Activated naive CD8-positive, alpha-beta T cell treated with anti-CD3 and anti-CD28 coated beads, Interleukin-2, amount 10 ng/mL, durations not matched to agents 7 days and 5 days (primary cell): ENCODE data around the gene UBE2G2. TPM values are rescaled to one million over a fixed set of nuclear protein-coding genes. Genes with fewer than 3 reads are reported as not detected.
A peak's percentile ranks its signal among the peaks of the same experiment; 100 is the strongest.

Experiments
- ATAC-seq: fragments of 150-1000 bp; cut with Tn5 transposase; one replicate; pipeline ENCODE4 v1.10.0; 2021; ENCODE audit warnings: low read depth, moderate library complexity
- POLR2A ChIA-PET: fragments of 350-600 bp; sonication (Branson Sonifier 250); formaldehyde crosslinking; loops from one replicate; lab custom pipeline; 2021; ENCODE audit warnings: antibody characterized with exemption; lab: Charles Lee
- DNase-seq: peaks from one replicate; pipeline ENCODE4 v3.0.0; 2021
- H3K27ac Mint-ChIP-seq: one replicate; pipeline ENCODE4 v1.8.0; 2022; ENCODE audit warnings: mild to moderate bottlenecking, mixed read lengths
- H3K27me3 Mint-ChIP-seq: one replicate; pipeline ENCODE4 v1.8.0; 2022; ENCODE audit warnings: mild to moderate bottlenecking, moderate library complexity, mixed read lengths
- H3K36me3 Mint-ChIP-seq: one replicate; pipeline ENCODE4 v1.8.0; 2021; ENCODE audit warnings: mild to moderate bottlenecking, mixed read lengths
- H3K4me1 Mint-ChIP-seq: one replicate; pipeline ENCODE4 v1.8.0; 2021; ENCODE audit warnings: mixed read lengths
- H3K4me3 Mint-ChIP-seq: one replicate; pipeline ENCODE4 v1.8.0; 2022; ENCODE audit warnings: mild to moderate bottlenecking, moderate library complexity, mixed read lengths
- H3K9me3 Mint-ChIP-seq: one replicate; pipeline ENCODE4 v1.8.0; 2021; ENCODE audit warnings: mixed read lengths
- total RNA-seq, 2 experiments: library from RNA; stranded (reverse); gene quantifications; one replicate each; pipeline ENCODE4 v1.2.3, GENCODE V29; 2021

Gene UBE2G2
- total RNA-seq, 2 experiments from 2014 or later: 111 TPM

DNA sequence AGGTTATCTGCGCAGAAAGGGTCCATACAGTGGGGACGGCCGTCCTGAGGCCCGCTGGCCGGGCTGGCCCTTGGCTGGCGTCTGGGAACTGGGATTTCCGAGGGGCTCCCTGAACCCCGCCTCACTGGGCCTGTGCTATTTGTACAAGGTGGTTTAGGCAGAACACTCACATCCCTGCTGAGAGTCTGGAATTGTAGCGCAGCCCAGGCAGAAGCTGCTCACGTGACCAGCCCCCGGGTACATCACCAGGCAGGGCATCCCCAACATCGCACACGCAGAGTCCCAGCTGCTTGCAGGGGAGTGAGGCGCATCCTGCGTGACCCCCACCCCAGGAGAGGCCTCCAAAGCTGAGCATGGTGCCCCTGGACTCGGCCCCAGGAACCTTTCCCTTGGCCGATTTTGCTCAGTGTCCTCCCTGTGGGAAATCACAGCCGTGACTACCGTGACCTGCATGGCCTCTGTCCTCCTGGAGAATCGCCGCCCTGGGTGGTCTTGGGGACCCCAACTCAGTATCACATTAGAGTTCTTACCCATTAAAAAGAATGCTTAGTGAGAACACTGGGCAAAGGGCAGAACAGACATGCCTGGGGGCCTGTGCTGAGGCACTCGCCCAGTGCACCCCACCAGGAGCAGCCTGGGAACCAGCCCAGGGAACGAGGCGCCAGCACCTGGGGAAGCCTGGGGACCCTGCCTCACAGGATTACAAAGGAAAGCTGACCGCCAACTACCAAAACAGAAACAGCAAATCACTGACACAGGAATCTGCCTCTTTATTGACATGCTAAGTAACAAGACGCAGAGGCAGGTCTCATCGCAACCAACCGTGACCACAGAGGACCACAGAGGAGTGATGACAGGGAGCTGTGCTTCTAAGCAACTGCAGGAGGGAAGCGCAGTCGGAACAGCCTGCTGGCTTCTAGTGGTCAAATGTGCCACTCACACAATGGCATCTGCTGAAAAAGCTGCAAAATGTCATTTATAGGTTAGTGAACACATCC is 33.5 kb downstream of the UBE2G2 start:
- Mint-ChIP-seq H3K9me3 (no peaks in the 10 kb centered on the region), H3K27ac (no peak overlapping the region), H3K4me3 (no peak overlapping the region), H3K36me3 (peaks cover 7% of the 10 kb centered on the region), H3K4me1 (peaks cover 21% of the 10 kb centered on the region), H3K27me3 (no peaks in the 10 kb centered on the region)
- ATAC-seq (no peak), DNase-seq (no peak)
- POLR2A ChIA-PET: no interaction called here

DNA sequence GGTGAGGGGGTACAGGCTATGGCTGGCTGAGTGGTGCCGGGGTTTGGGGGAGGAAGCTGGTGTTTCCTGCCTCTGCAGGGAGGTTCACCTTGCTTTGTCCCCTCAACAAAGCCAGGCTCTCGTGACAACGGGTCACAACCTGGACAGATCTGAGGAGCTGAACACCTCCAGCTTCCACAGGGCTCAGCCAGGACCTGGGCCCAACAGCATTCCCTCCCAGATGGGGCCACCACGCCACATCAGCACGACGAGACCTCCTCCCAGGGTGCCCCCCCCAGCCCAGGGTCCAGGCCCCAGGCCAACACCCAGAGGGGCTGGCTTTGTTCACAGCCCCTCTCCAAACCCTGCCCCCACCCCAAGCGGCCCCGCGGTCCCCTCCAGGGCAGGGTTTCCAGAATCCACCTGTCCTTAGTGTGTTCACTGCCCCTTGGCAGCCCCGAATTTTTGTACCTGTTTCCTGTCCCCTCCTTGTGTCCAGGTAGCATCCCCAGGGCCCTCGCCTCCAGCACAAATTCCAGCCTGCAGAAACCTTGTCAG is 34.7 kb downstream of the UBE2G2 start:
- POLR2A ChIA-PET: interaction anchor here (0.6 kb wide), 1 partner anchor 422 kb away, joined by 3 read pairs; no protein-coding TSS in a partner anchor
- Mint-ChIP-seq H3K9me3 (no peaks in the 10 kb centered on the region), H3K36me3 (peaks cover 2% of the 10 kb centered on the region), H3K4me1 (peaks cover 17% of the 10 kb centered on the region), H3K27ac (peak overlapping the region; percentile 74), H3K27me3 (no peaks in the 10 kb centered on the region), H3K4me3 (no peak overlapping the region)
- ATAC-seq (no peak), DNase-seq (no peak)

DNA sequence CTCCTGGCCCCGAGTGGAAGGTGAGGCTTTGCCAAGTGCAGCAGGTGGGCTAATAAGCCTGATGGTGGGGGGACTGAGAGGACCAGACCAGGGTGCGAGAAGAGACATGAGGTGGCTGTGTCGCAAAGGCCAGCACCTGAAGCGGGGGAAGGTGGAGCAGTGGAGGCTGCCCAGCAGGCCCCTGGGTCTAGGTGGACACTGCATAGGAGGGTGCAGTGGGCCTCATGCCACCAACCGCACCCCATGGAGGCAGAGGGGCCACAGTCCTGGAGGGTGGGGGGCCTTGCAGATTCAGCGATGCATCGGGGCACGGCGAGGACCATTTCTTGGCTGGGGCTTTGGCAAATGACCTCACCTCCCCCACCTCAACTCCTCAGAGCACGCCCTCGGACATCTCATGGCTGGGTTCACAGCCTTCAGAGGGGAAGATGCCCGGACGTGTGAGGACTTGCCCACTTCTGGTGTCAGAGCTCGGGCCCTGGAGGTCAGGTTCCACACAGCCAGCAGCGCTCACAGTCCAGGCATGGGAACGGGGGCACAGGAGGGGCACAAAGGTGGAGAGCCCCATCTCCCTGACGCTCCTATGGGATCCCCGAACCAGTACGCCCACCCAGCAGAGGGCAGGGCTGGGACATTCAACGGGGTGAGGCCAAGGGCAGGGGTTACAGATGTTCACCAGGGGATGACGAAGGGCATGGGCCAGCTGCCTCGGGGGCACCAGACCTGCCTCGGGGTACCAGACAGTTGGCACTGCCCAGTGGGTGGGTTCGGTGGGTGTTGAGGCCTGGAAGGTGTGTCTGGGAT is 35.4 kb downstream of the UBE2G2 start:
- Mint-ChIP-seq H3K36me3 (peaks cover 2% of the 10 kb centered on the region), H3K27ac (peak overlapping the region; percentile 91), H3K9me3 (no peaks in the 10 kb centered on the region), H3K4me1 (peaks cover 19% of the 10 kb centered on the region), H3K27me3 (no peaks in the 10 kb centered on the region), H3K4me3 (peak overlapping the region; percentile 71)
- POLR2A ChIA-PET: interaction anchor here (1.2 kb wide), 1 partner anchor 35 kb away, joined by 3 read pairs; no protein-coding TSS in a partner anchor
- no peak for ATAC-seq
- no peak for DNase-seq

DNA sequence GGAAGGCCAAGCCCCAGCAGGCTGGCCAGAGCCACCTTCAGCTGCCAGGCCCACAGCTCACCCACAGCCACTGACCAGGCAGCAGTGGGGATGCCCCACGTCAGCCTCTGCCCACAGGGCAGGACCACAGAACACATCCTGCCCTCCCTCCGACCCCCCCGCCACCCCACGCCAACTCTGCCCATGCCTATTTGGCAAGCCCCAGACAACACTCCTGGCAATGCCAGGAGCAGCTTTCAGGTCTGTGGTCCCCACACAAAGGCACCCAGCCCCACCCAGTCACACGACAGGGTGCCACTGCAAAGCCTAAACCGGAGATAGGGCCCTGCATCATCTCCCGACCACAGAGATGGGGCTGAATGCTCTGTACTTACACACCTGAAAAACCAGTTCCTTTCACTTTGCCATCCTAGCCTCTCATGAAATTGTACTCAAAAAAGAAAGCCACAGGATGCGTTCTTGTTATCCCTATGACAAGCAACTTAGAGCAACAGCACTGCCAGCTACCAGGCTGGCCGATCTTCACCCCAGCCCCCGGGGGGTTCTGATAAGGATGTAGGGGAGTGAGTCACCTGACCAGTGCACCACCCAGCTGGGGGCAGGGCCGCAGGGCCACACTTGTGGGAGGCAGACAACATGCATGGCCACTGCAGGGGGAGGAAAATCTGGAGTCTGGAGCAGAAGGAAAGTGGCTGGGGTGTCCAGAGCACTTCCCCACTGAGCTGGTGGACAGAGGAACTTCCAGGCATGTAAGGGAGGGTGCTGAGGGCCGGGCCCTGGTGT is 36.2 kb downstream of the UBE2G2 start:
- POLR2A ChIA-PET: interaction anchor here (1.1 to 1.2 kb wide), 2 partner anchors 36 to 108 kb away, joined by 3 read pairs; partner anchors contain the start of gene KRTAP12-3
- peak overlapping the region; percentile 71 for H3K4me3 Mint-ChIP-seq
- ATAC-seq (peak; percentile 88), DNase-seq (peak; percentile 53)
- H3K27me3 Mint-ChIP-seq: no peaks in the 10 kb centered on the region
- H3K27ac Mint-ChIP-seq: peak overlapping the region; percentile 91
- no peaks in the 10 kb centered on the region for H3K9me3 Mint-ChIP-seq
- peaks cover 2% of the 10 kb centered on the region for H3K36me3 Mint-ChIP-seq
- H3K4me1 Mint-ChIP-seq: peaks cover 19% of the 10 kb centered on the region

DNA sequence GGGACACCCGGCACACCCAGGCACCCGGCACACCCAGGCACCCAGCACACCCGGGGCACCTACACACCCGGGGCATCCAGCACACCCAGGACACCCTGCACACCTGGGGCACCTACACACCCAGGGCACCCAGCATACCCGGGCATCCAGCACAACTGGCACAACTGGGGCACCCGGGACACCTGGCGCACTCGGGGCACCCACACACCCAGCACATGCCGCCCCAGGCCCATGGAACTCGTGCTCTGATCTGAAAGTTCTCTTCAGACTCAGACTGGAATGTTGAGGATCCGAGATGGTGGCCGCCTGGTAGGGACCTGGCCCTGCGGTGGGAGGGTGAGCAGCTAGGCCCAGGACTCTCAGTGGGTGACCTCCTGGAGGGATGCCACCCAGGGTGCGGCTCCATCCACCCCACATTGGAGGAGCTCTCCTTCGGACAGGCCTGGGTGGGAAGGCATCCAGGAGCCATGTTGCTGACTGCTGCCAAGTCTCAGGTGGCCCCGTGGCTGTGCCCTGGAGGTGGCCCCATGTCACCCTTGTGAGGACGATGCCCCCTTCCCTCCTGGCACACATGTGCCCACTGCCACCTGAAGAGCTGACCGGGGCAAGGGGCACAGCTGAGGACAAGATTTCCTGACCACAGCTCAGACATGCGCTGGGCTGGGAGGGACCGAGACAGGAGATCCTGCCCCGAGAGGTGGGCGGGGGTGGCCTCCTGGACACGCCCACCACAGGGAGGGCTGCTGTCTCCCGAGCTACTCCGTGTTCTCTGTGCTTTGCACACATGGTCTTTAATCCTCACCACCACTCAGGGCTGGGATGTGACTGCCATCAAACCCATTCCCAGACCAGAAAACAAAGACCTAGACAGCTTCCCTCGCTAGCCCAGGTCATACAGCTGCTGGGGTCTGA is 37.0 kb downstream of the UBE2G2 start:
- peaks cover 19% of the 10 kb centered on the region for H3K4me1 Mint-ChIP-seq
- DNase-seq (no peak), ATAC-seq (no peak)
- peak overlapping the region; percentile 71 for H3K4me3 Mint-ChIP-seq
- H3K27ac Mint-ChIP-seq: peak overlapping the region; percentile 91
- H3K9me3 Mint-ChIP-seq: no peaks in the 10 kb centered on the region
- POLR2A ChIA-PET: interaction anchor here (1.1 kb wide), 1 partner anchor 107 kb away, joined by 3 read pairs; the partner anchor contains the start of gene KRTAP12-3
- H3K27me3 Mint-ChIP-seq: no peaks in the 10 kb centered on the region
- peaks cover 2% of the 10 kb centered on the region for H3K36me3 Mint-ChIP-seq

DNA sequence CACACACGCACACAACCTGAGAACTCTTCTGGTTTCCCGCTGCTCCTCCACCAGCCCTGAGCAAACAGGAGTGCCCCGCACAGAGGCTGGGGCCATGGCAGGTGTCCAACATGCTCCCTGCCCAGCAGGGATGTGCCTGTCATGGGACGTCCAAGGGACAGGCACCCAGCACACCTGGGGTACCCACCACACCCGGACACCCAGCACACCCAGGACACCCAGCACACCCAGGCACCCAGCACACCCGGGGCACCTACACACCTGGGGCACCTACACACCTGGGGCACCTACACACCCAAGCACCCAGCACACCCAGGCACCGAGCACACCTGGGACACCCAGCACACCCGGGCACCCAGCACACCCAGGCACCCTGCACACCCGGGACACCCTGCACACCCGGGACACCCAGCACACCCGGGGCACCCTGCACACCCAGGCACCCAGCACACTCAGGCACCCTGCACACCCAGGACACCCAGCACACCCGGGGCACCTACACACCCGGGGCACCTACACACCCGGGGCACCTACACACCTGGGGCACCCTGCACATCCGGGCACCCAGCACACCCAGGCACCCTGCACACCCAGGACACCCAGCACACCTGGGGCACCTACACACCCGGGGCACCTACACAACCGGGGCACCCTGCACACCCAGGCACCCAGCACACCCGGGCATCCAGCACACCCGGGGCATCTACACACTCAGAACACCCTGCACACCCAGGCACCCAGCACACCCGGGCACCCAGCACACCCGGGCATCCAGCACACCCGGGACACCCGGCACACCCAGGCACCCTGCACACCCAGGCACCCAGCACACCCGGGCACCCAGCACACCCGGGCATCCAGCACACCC is 37.9 kb downstream of the UBE2G2 start:
- Mint-ChIP-seq H3K9me3 (no peaks in the 10 kb centered on the region), H3K36me3 (peaks cover 2% of the 10 kb centered on the region), H3K27me3 (no peaks in the 10 kb centered on the region), H3K4me1 (peaks cover 19% of the 10 kb centered on the region), H3K27ac (no peak overlapping the region), H3K4me3 (no peak overlapping the region)
- no peak for DNase-seq
- POLR2A ChIA-PET: no interaction called here
- no peak for ATAC-seq

DNA sequence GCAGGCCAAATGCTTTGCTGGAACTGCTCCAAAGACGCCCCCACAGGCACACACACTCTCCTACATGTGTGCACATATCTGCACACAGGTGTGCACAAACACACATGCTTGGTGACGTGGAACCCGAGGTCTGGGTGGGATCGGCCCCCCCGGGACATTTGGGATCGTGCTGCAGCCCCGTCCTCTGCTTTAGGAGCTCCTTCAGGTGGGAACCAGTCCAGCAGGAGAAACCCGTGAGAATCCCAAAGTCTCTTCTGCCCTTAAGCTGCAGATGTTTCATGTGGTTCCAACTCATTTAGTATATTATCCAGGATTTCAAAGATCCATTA is 38.6 kb downstream of the UBE2G2 start:
- ATAC-seq: no peak
- H3K36me3 Mint-ChIP-seq: peaks cover 2% of the 10 kb centered on the region
- H3K27ac Mint-ChIP-seq: no peak overlapping the region
- no peaks in the 10 kb centered on the region for H3K27me3 Mint-ChIP-seq
- DNase-seq: no peak
- H3K9me3 Mint-ChIP-seq: no peaks in the 10 kb centered on the region
- no peak overlapping the region for H3K4me3 Mint-ChIP-seq
- H3K4me1 Mint-ChIP-seq: peaks cover 19% of the 10 kb centered on the region
- POLR2A ChIA-PET: no interaction called here

DNA sequence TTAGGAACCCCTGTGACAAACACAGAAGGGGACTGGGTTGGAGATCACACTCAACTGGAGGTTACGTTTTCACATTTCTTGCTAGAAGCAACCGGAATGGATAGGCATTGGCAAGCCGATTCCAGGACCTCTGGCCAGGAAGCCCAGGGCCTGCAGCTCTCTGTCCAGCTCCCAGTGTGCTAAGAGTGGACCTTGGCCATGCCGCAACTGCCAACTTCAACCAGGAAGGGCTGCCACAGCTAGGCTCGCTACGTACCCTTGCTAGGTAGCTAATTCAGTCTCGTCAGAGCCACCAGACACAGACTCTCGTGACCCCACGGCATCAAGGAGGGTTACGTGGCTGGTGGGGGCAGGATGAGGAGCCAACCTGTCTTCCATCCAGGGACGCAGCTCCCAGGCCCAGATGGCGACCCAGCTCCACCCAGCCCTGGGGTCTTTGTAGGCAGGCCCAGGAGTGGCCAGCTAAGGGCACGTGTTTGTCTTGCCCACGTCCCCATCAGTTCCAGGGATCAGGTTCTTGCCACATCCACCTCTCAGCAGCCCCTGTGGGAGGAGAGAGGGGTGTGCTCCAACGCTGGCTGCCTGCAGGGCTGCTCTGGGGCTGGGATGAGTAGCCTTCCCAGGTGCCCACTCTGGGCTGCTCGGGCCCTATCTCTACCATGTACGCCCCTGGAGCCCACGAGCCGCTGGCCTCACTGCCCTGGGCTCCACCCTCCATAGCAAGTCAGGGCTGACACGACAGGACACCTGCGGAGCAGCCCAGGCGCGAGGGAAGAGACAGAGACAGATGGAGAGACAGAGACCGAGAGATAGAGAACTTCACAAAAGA is 39.2 kb downstream of the UBE2G2 start:
- H3K4me1 Mint-ChIP-seq: peaks cover 19% of the 10 kb centered on the region
- DNase-seq: no peak
- no peak overlapping the region for H3K27ac Mint-ChIP-seq
- no peaks in the 10 kb centered on the region for H3K27me3 Mint-ChIP-seq
- POLR2A ChIA-PET: no interaction called here
- H3K9me3 Mint-ChIP-seq: no peaks in the 10 kb centered on the region
- no peak overlapping the region for H3K4me3 Mint-ChIP-seq
- ATAC-seq: no peak
- H3K36me3 Mint-ChIP-seq: peaks cover 2% of the 10 kb centered on the region

DNA sequence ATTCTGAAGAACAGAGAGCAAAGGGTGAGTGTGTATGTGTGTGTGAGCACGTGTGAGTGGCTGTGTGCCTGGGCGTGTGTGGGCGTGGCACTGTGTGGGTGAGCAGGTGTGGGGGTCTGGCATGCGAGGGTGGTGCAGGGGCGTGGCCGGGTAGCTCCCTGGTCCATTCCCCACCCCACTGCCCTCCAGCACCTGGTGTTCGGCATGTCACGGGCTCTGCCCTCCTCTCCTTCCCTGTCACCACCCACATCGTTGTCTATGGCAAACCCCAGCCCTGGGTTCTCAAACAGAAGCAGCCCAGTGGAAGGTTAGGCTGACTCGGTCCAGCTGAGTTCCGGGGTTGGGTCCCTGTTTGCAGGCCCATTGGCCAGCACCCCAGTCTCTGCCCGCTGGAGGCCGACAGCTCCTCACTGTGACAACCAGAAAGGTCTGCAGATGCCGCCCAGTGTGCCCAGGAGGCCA is 39.8 kb downstream of the UBE2G2 start:
- no peaks in the 10 kb centered on the region for H3K27me3 Mint-ChIP-seq
- H3K27ac Mint-ChIP-seq: no peak overlapping the region
- H3K4me3 Mint-ChIP-seq: no peak overlapping the region
- ATAC-seq (no peak), DNase-seq (no peak)
- H3K9me3 Mint-ChIP-seq: no peaks in the 10 kb centered on the region
- POLR2A ChIA-PET: no interaction called here
- peaks cover 18% of the 10 kb centered on the region for H3K4me1 Mint-ChIP-seq
- H3K36me3 Mint-ChIP-seq: peaks cover 2% of the 10 kb centered on the region

DNA sequence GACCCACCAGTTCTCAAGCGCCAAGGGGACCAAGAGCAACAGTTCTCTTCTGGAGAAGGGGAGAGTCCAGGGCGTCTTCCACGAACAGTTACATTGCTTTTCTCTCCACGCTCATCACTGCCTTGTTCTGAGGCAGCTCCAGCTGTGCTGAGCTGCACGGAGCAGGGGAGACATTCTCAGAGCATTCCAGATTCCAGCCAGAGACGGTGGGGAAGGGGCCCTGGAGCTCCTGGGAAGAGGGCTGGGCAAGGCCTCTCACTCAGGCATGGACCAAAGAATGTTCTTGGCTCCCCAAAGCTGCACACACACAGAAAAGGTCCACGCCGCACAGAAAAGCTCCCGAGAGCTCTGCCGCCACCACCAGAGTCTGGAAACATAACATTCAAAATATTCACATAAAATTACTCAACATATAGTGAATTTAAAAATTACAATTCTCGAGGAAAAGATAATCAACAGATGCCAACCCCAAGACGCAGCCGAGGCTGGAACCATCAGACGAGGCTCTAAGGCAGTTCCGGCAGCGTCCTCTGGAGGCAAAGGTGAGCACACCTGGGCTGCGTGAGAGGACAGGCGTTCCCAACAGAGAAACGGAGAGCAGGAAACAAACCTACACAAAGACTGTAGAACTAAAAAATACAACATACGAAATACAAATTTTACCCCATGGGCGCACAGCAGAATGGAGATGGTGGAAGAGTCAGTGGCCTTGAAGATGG is 40.5 kb downstream of the UBE2G2 start:
- H3K27me3 Mint-ChIP-seq: no peaks in the 10 kb centered on the region

More for the DNA sequence above, 40.5 kb downstream of the UBE2G2 start:
- no peaks in the 10 kb centered on the region for H3K9me3 Mint-ChIP-seq
- H3K27ac Mint-ChIP-seq: no peak overlapping the region
- DNase-seq: no peak
- no peak for ATAC-seq
- H3K4me3 Mint-ChIP-seq: no peak overlapping the region
- peaks cover 2% of the 10 kb centered on the region for H3K36me3 Mint-ChIP-seq
- peaks cover 12% of the 10 kb centered on the region for H3K4me1 Mint-ChIP-seq
- POLR2A ChIA-PET: no interaction called here
